ENCODE results near the gene C2CD4D. TPM values are rescaled to one million over a fixed set of nuclear protein-coding genes. Genes with fewer than 3 reads are reported as not detected.

C2CD4D gene
- total RNA-seq, 1 experiment from 2014 or later, result not detected

- Histone ChIP-seq H3K4me1 (replicated peaks) (peaks cover 5% of the 10 kb centered on the region; the same call in 1 of the 2 replicates), H3K36me3 (no peaks in the 10 kb centered on the region), H3K27ac (no peak overlapping the region; the same call in 1 of the 2 replicates), H3K4me3 (no peak overlapping the region), H3K27me3 (replicated peaks) (peaks cover 16% of the 10 kb centered on the region), H3K9me3 (replicated peaks) (no peaks in the 10 kb centered on the region)
- no peak for DNase-seq (ENCODE audit: low read depth in 1 of 2, low spot score in 2 of 2)
These were observed 30.2 kb downstream of the C2CD4D start for GRCh38 chr1:151809290-151809984.

DNA sequence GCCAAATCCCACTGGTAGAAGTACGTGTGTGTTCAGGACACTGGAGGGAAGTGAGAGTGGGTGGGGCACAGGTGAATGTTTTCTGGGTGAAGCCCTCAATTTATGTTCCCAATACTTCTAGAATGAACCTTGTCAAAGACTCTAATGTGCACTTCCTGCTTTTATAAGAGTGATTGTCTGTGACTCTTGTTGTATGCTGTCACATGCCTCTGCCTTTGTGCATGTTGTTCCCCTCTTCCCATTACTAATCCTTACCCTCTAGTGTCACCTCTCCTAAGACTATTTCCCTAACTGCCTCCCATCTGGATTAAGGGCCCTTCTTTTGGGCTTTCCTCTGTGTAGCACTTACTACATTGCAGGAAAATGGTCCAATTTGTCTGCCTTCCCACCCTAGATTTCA lies 31.9 kb downstream of the C2CD4D start:
- H3K9me3 ChIP-seq (replicated peaks), result no peaks in the 10 kb centered on the region
- H3K36me3 ChIP-seq, result no peaks in the 10 kb centered on the region
- H3K27ac ChIP-seq, result no peak overlapping the region
- no peak overlapping the region for H3K4me3 ChIP-seq
- no peak for DNase-seq (ENCODE audit: low read depth in 1 of 2, low spot score in 2 of 2)
- peaks cover 5% of the 10 kb centered on the region; the same call in 1 of the 2 replicates for H3K4me1 ChIP-seq (replicated peaks)
- H3K27me3 ChIP-seq (replicated peaks), result peaks cover 16% of the 10 kb centered on the region

DNA sequence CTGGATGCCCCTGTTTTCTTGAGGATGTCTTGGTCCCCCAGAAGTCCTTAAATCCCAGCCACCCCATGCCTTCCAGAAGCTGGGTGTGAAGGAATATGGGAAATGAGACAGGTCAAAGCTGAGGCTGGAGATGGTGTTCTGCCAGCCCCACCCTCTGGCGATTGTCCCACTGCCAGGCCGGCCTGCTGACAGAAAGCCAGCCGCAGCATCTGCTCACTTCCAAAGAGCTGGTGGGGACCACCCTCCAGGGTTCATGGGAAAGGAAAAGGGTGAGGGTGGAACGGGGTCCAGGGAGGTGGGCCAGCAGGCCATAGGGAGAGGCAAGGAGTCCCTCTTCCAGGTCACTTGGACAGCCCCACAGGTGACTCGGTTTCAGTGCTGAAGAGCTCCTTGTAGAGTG lies 32.5 kb downstream of the C2CD4D start:
- no peak overlapping the region for H3K27ac ChIP-seq
- H3K36me3 ChIP-seq, result no peaks in the 10 kb centered on the region
- H3K4me1 ChIP-seq (replicated peaks), result peaks cover 5% of the 10 kb centered on the region; the same call in 1 of the 2 replicates
- DNase-seq (ENCODE audit: low read depth in 1 of 2, low spot score in 2 of 2), result no peak
- no peaks in the 10 kb centered on the region for H3K9me3 ChIP-seq (replicated peaks)
- peaks cover 20% of the 10 kb centered on the region for H3K27me3 ChIP-seq (replicated peaks)
- no peak overlapping the region for H3K4me3 ChIP-seq

DNA sequence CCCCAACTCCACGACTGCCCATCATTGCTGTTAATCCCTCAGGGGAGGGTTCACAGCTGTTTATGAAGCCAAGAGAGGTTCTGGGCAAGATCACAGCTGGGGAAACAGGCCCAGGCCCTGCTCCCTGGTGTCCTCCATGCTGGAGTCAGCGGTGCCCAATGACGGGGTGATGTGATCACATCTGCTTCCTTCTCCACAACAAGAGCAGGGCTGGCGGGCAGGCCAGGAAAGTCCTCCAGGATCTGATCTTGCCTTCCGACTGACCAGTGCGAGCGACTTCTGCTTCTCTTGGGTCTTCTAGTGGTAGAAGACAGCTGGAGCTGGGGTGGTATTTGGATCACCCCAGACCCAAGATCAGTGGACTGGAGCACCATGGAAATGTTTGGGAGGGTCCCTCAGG lies 33.5 kb downstream of the C2CD4D start:
- Histone ChIP-seq H3K4me1 (replicated peaks) (peaks cover 5% of the 10 kb centered on the region; the same call in 1 of the 2 replicates), H3K9me3 (replicated peaks) (no peaks in the 10 kb centered on the region), H3K4me3 (no peak overlapping the region), H3K36me3 (no peaks in the 10 kb centered on the region), H3K27ac (no peak overlapping the region), H3K27me3 (replicated peaks) (peaks cover 27% of the 10 kb centered on the region)
- DNase-seq (ENCODE audit: low read depth in 1 of 2, low spot score in 2 of 2), result no peak

- Histone ChIP-seq H3K27ac (no peak within 1 kb of the TSS), H3K4me1 (replicated peaks) (peaks cover 5% of the 10 kb centered on the region; the same call in 1 of the 2 replicates), H3K36me3 (no peaks in the 10 kb centered on the region), H3K4me3 (no peak within 1 kb of the TSS), H3K9me3 (replicated peaks) (no peaks in the 10 kb centered on the region), H3K27me3 (replicated peaks) (peaks cover 36% of the 10 kb centered on the region)
- no peak for DNase-seq (ENCODE audit: low read depth in 1 of 2, low spot score in 2 of 2)
These were observed 34.4 kb downstream of the C2CD4D start, which contains the start of gene LINGO4 for GRCh38 chr1:151805066-151805820. Gene LINGO4 (minus strand): TSS chr1:151805419. CDS start chr1:151802704, 2,715 bp downstream.

- H3K9me3 ChIP-seq (replicated peaks), result no peaks in the 10 kb centered on the region
- no peaks in the 10 kb centered on the region for H3K4me1 ChIP-seq (replicated peaks)
- H3K27me3 ChIP-seq (replicated peaks), result peaks cover 50% of the 10 kb centered on the region
- no peaks in the 10 kb centered on the region for H3K36me3 ChIP-seq
- no peak overlapping the region for H3K4me3 ChIP-seq
- DNase-seq (ENCODE audit: low read depth in 1 of 2, low spot score in 2 of 2), result no peak
- H3K27ac ChIP-seq, result no peak overlapping the region
These were observed 35.7 kb downstream of the C2CD4D start for GRCh38 chr1:151803915-151804314.

DNA sequence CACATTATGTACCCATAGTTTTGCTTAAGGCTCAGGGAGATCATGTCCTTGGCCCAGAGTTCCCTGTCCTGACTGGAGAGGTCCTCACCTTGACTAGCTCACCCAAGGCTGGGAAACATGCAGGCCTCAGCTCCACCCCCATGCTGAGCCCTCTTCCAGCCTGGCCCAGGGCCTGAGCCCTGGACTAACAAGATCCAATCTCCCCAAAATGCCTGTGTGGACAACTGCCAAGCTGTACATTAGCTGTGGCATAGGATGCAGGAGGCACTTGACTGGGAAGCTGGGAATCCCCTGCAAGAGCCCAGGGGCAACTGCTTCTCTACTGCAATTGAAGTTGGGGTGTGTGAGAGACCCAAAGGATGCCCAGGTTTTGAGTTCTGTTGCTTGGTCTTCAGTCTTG lies 36.5 kb downstream of the C2CD4D start:
- Histone ChIP-seq H3K4me1 (replicated peaks) (no peaks in the 10 kb centered on the region), H3K9me3 (replicated peaks) (no peaks in the 10 kb centered on the region), H3K4me3 (no peak overlapping the region), H3K36me3 (no peaks in the 10 kb centered on the region), H3K27ac (no peak overlapping the region), H3K27me3 (replicated peaks) (peaks cover 56% of the 10 kb centered on the region)
- no peak for DNase-seq (ENCODE audit: low read depth in 1 of 2, low spot score in 2 of 2)

GRCh38 chr1:151802372-151802771 lies 37.2 kb downstream of the C2CD4D start:
- no peaks in the 10 kb centered on the region for H3K4me1 ChIP-seq (replicated peaks)
- no peak overlapping the region for H3K27ac ChIP-seq
- H3K36me3 ChIP-seq, result no peaks in the 10 kb centered on the region
- no peak overlapping the region for H3K4me3 ChIP-seq
- no peaks in the 10 kb centered on the region for H3K9me3 ChIP-seq (replicated peaks)
- DNase-seq (ENCODE audit: low read depth in 1 of 2, low spot score in 2 of 2), result no peak
- H3K27me3 ChIP-seq (replicated peaks), result peaks cover 52% of the 10 kb centered on the region

GRCh38 chr1:151801846-151802245 lies 37.8 kb downstream of the C2CD4D start:
- H3K4me1 ChIP-seq (replicated peaks), result no peaks in the 10 kb centered on the region
- H3K9me3 ChIP-seq (replicated peaks), result no peaks in the 10 kb centered on the region
- no peak overlapping the region for H3K27ac ChIP-seq
- no peak overlapping the region for H3K4me3 ChIP-seq
- H3K36me3 ChIP-seq, result no peaks in the 10 kb centered on the region
- peaks cover 52% of the 10 kb centered on the region for H3K27me3 ChIP-seq (replicated peaks)
- DNase-seq (ENCODE audit: low read depth in 1 of 2, low spot score in 2 of 2), result peak in 1 of 2 experiments; percentile 39

- no peak overlapping the region for H3K27ac ChIP-seq
- no peaks in the 10 kb centered on the region for H3K9me3 ChIP-seq (replicated peaks)
- no peaks in the 10 kb centered on the region for H3K4me1 ChIP-seq (replicated peaks)
- peak in 1 of 2 experiments; percentile 38 for DNase-seq (ENCODE audit: low read depth in 1 of 2, low spot score in 2 of 2)
- H3K36me3 ChIP-seq, result no peaks in the 10 kb centered on the region
- H3K27me3 ChIP-seq (replicated peaks), result peaks cover 52% of the 10 kb centered on the region
- H3K4me3 ChIP-seq, result no peak overlapping the region
These were observed 38.3 kb downstream of the C2CD4D start for GRCh38 chr1:151801310-151801820.

DNA sequence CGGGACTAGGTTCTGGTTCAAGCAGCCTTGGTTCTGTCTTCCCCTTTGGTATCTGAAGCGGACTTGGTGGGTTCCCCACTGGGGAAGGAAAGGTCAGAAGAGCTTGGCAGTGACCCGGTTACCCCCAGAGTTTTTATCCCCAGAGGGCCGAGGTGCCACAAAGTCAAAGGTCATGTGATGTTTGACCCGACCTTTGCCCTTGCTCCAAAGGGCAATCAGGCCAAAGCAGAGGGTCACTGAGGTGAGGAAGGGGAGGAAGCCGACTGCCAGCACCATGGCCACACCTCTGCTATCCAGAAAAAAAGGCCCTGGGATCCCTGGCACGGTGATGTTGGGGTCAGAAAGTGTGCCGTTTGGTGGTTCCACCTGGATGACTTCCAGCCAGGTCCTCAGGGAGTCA lies 38.8 kb downstream of the C2CD4D start:
- no peak for DNase-seq (ENCODE audit: low read depth in 1 of 2, low spot score in 2 of 2)
- Histone ChIP-seq H3K36me3 (no peaks in the 10 kb centered on the region), H3K27ac (no peak overlapping the region), H3K9me3 (replicated peaks) (no peaks in the 10 kb centered on the region), H3K4me1 (replicated peaks) (no peaks in the 10 kb centered on the region), H3K4me3 (no peak overlapping the region), H3K27me3 (replicated peaks) (peaks cover 51% of the 10 kb centered on the region)

DNA sequence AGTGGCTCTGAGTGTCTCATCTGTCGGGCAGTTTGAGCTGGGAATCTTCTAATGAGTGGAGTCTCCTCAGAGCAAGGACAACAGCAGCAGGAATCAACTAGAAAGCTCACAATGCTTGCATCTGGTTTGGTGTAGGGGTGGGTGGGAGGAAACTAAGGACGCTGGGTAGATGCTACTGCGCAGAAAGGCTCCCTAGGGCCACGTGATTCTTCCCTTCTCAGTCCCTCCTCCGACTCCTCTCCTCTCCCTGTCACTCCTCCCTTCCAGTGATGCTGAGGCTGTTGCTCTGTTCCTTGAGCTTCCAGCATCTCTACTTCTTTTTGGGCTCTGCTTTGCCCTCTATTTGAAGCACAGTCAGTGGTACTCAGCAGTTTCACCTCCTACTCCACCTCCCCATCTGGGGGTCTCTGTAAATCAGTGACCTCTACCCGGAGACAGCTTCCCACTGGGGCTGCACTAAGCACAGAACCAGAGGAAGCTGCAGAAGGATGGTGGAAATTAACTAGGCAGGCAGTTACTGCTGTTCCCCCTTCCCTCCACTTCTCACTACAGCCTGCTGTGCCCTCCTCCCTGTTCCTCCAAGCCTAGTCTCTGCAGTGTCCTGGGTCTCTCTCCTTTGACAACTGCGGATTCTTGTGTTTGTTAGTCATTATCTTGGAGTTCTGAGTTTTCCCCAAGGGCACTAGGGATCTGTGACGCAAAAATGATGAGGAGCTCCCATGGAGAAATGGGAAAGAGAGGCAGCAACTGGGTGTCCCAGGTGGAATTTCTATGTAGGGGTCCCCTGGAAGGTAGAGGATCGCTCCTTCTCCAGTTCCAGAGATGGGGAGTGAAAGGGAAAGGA lies 40.2 kb downstream of the C2CD4D start:
- H3K9me3 ChIP-seq (replicated peaks), result no peaks in the 10 kb centered on the region
- H3K27me3 ChIP-seq (replicated peaks), result peaks cover 40% of the 10 kb centered on the region
- H3K36me3 ChIP-seq, result no peaks in the 10 kb centered on the region
- H3K4me3 ChIP-seq, result no peak overlapping the region
- H3K4me1 ChIP-seq (replicated peaks), result no peaks in the 10 kb centered on the region
- DNase-seq (ENCODE audit: low read depth in 1 of 2, low spot score in 2 of 2), result no peak
- H3K27ac ChIP-seq, result no peak overlapping the region

- H3K4me3 ChIP-seq, result no peak overlapping the region
- no peaks in the 10 kb centered on the region for H3K4me1 ChIP-seq (replicated peaks)
- no peak for DNase-seq (ENCODE audit: low read depth in 1 of 2, low spot score in 2 of 2)
- H3K27me3 ChIP-seq (replicated peaks), result peaks cover 40% of the 10 kb centered on the region
- no peak overlapping the region for H3K27ac ChIP-seq
- H3K9me3 ChIP-seq (replicated peaks), result no peaks in the 10 kb centered on the region
- no peaks in the 10 kb centered on the region for H3K36me3 ChIP-seq
These were observed 41.0 kb downstream of the C2CD4D start for GRCh38 chr1:151798571-151798970.
